H9 (cell line): ENCODE measurements around the gene GALNT13. TPM values are rescaled to one million over a fixed set of nuclear protein-coding genes. Genes with fewer than 3 reads are reported as not detected.

ENCODE experiments used
- DNase-seq: peaks from one replicate; pipeline ENCODE4 v3.0.0-alpha.2; 2017
- H2AFZ ChIP-seq: one replicate; pipeline ENCODE4 v1.6.1; 2013; ENCODE audit warnings: mild to moderate bottlenecking, low read length, control low read depth, moderate library complexity
- H2AK5ac ChIP-seq: 2 replicates; pipeline ENCODE4 v1.6.1; 2013; ENCODE audit warnings: low read length, control low read depth, mixed read lengths; ENCODE audit not compliant: insufficient read length
- H2BK120ac ChIP-seq: one replicate; pipeline ENCODE4 v1.6.1; 2013; ENCODE audit warnings: low read depth, mild to moderate bottlenecking, low read length, control low read depth, inconsistent platforms; ENCODE audit not compliant: poor library complexity, severe bottlenecking
- H2BK12ac ChIP-seq: 2 replicates; pipeline ENCODE4 v1.6.1; 2013; ENCODE audit warnings: low read length, control low read depth, mixed read lengths, low read depth; ENCODE audit not compliant: insufficient read length
- H2BK15ac ChIP-seq: 2 replicates; pipeline ENCODE4 v1.6.1; 2013; ENCODE audit warnings: low read depth, low read length, control low read depth
- H2BK20ac ChIP-seq: one replicate; pipeline ENCODE4 v1.6.1; 2013; ENCODE audit warnings: low read depth, mild to moderate bottlenecking, low read length, control low read depth, inconsistent platforms; ENCODE audit not compliant: poor library complexity, severe bottlenecking
- H2BK5ac ChIP-seq: 2 replicates; pipeline ENCODE4 v1.6.1; 2013; ENCODE audit warnings: low read length, control low read depth, mixed read lengths; ENCODE audit not compliant: insufficient read length
- H3K14ac ChIP-seq: 2 replicates; pipeline ENCODE4 v1.6.1; 2013; ENCODE audit warnings: low read length, control low read depth; ENCODE audit not compliant: insufficient read depth
- H3K18ac ChIP-seq: 2 replicates; pipeline ENCODE4 v1.6.1; 2013; ENCODE audit warnings: low read depth, mild to moderate bottlenecking, mixed read lengths, low read length, control low read depth; ENCODE audit not compliant: insufficient read length
- H3K23ac ChIP-seq: 2 replicates; pipeline ENCODE4 v1.6.1; 2013; ENCODE audit warnings: low read length, control low read depth, mixed read lengths, low read depth; ENCODE audit not compliant: insufficient read length
- H3K23me2 ChIP-seq: 2 replicates; pipeline ENCODE4 v1.6.1; 2013; ENCODE audit warnings: low read depth, mild to moderate bottlenecking, mixed read lengths, low read length, control low read depth; ENCODE audit not compliant: insufficient read length, poor library complexity, severe bottlenecking
- H3K27ac ChIP-seq: 2 replicates; pipeline ENCODE4 v1.5.1; 2013; ENCODE audit warnings: low read length, control low read depth, mixed read lengths, low read depth; ENCODE audit not compliant: insufficient read length
- H3K27me3 ChIP-seq: 2 replicates; pipeline ENCODE4 v1.6.1; 2013; ENCODE audit warnings: low read length, control low read depth, inconsistent platforms; ENCODE audit not compliant: insufficient read depth
- H3K4ac ChIP-seq: 2 replicates; pipeline ENCODE4 v1.6.1; 2013; ENCODE audit warnings: low read depth, mild to moderate bottlenecking, control low read depth, inconsistent platforms, low read length, moderate library complexity
- H3K4me1 ChIP-seq: 2 replicates; pipeline ENCODE4 v1.6.1; 2013; ENCODE audit warnings: low read length, control low read depth, inconsistent platforms; ENCODE audit not compliant: insufficient read depth
- H3K4me2 ChIP-seq: 2 replicates; pipeline ENCODE4 v1.6.1; 2013; ENCODE audit warnings: low read length, control low read depth, mixed read lengths; ENCODE audit not compliant: insufficient read length, insufficient read depth
- H3K56ac ChIP-seq: 2 replicates; pipeline ENCODE4 v1.6.1; 2013; ENCODE audit warnings: low read depth, mild to moderate bottlenecking, mixed read lengths, low read length, control low read depth; ENCODE audit not compliant: insufficient read length
- H3K79me1 ChIP-seq: 2 replicates; pipeline ENCODE4 v1.6.1; 2013; ENCODE audit warnings: low read depth, mild to moderate bottlenecking, moderate library complexity, low read length, control low read depth, inconsistent platforms; ENCODE audit not compliant: insufficient read depth, poor library complexity, severe bottlenecking
- H3K79me2 ChIP-seq: 2 replicates; pipeline ENCODE4 v1.6.1; 2013; ENCODE audit warnings: low read length, control low read depth, inconsistent platforms; ENCODE audit not compliant: insufficient read depth
- H3K9ac ChIP-seq: 2 replicates; pipeline ENCODE4 v1.6.1; 2013; ENCODE audit warnings: low read length, control low read depth, mixed read lengths; ENCODE audit not compliant: insufficient read length; ENCODE audit errors: extremely low read depth
- H3K9me3 ChIP-seq: one replicate; pipeline ENCODE4 v1.6.1; 2013; ENCODE audit warnings: low read depth, low read length, inconsistent platforms; ENCODE audit not compliant: control insufficient read depth
- H3T11ph ChIP-seq: one replicate; pipeline ENCODE4 v1.6.1; 2013; ENCODE audit warnings: mild to moderate bottlenecking, low read length, control low read depth, inconsistent platforms
- H4K20me1 ChIP-seq: one replicate; pipeline ENCODE4 v1.6.1; 2013; ENCODE audit not compliant: control insufficient read depth, insufficient read length, insufficient read depth
- H4K5ac ChIP-seq: 2 replicates; pipeline ENCODE4 v1.6.1; 2013; ENCODE audit warnings: low read depth, mild to moderate bottlenecking, mixed read lengths, low read length, control low read depth; ENCODE audit not compliant: insufficient read length
- H4K8ac ChIP-seq: replicated peaks from 2 replicates; pipeline ENCODE4 v1.6.1; 2013; ENCODE audit warnings: low read length, control low read depth, mixed read lengths, low read depth; ENCODE audit not compliant: insufficient read length
- H4K91ac ChIP-seq: 2 replicates; pipeline ENCODE4 v1.6.1; 2013; ENCODE audit warnings: low read depth, mild to moderate bottlenecking, moderate library complexity, mixed read lengths, low read length, control low read depth; ENCODE audit not compliant: insufficient read length
- H3K27ac Mint-ChIP-seq, 3 experiments: 2 replicates in 2 of 3; 3 replicates in 1 of 3; pipeline ENCODE4 v1.8.0; 2020 to 2021; ENCODE audit warnings: mixed read lengths in 3 of 3, mild to moderate bottlenecking in 1 of 3, moderate library complexity in 1 of 3
- H3K27me3 Mint-ChIP-seq: 2 replicates; pipeline ENCODE4 v1.8.0; 2021; ENCODE audit warnings: low read depth, mild to moderate bottlenecking, moderate library complexity, mixed read lengths
- H3K36me3 Mint-ChIP-seq, 3 experiments: 2 replicates in 2 of 3; 3 replicates in 1 of 3; pipeline ENCODE4 v1.8.0; 2020 to 2021; ENCODE audit warnings: low read depth in 3 of 3, mixed read lengths in 3 of 3; ENCODE audit not compliant: insufficient read depth in 1 of 3
- H3K4me1 Mint-ChIP-seq, 2 experiments: 2 replicates each; pipeline ENCODE4 v1.8.0; 2020; ENCODE audit warnings: mixed read lengths in 2 of 2
- H3K4me3 Mint-ChIP-seq, 2 experiments: 2 replicates in 1 of 2; 3 replicates in 1 of 2; pipeline ENCODE4 v1.8.0; 2020 to 2021; ENCODE audit warnings: mild to moderate bottlenecking in 2 of 2, mixed read lengths in 2 of 2, moderate library complexity in 1 of 2
- H3K9me3 Mint-ChIP-seq, 2 experiments: 2 replicates in 1 of 2; 3 replicates in 1 of 2; pipeline ENCODE4 v1.8.0; 2020; ENCODE audit warnings: mild to moderate bottlenecking in 2 of 2, mixed read lengths in 2 of 2, moderate library complexity in 1 of 2
- CTCF ChIP-seq: fragments of 200-600 bp; sonication (generic); conservative IDR thresholded peaks from 3 replicates; pipeline ENCODE4 v1.8.0; 2021; ENCODE audit warnings: antibody characterized with exemption, mild to moderate bottlenecking
- WGBS: extraction: QIAGEN DNeasy Blood & Tissue Kit; methylation state at CpG from one replicate; pipeline ENCODE4 v1.1.7; 2013; ENCODE audit warnings: missing lambda C conversion rate, low lambda C conversion rate, mixed read lengths; ENCODE audit not compliant: insufficient read length; ENCODE audit errors: extremely low coverage; 5-methylcytosine and 5-hydroxymethylcytosine counted together
- total RNA-seq: library from RNA; stranded (reverse); gene quantifications from 2 replicates; pipeline ENCODE4 v1.2.1, GENCODE V29; 2021

GALNT13 gene
- total RNA-seq, 1 experiment from 2014 or later: 6.6 TPM

- Histone ChIP-seq H2BK120ac (no peak overlapping the region), H4K91ac (no peak overlapping the region), H4K5ac (no peak overlapping the region), H3K9ac (no peak overlapping the region), H2BK15ac (no peak overlapping the region), H3K23me2 (no peaks in the 10 kb centered on the region), H2AK5ac (no peak overlapping the region), H4K20me1 (no peaks in the 10 kb centered on the region), H3K4ac (no peak overlapping the region), H3K23ac (no peak overlapping the region), H3K56ac (no peak overlapping the region), H3K18ac (no peak overlapping the region), H3K14ac (no peak overlapping the region), H2BK20ac (no peak overlapping the region), H2BK12ac (no peak overlapping the region), H3K27ac (no peak overlapping the region), H3T11ph (no peak overlapping the region), H3K4me2 (no peak overlapping the region), H3K79me1 (no peaks in the 10 kb centered on the region), H3K79me2 (no peaks in the 10 kb centered on the region), H4K8ac (no peak overlapping the region), H3K4me1 (no peaks in the 10 kb centered on the region), H3K27me3 (no peaks in the 10 kb centered on the region), H2BK5ac (no peak overlapping the region), H2AFZ (no peak overlapping the region), H3K9me3 (no peaks in the 10 kb centered on the region)
- Mint-ChIP-seq H3K27me3 (no peaks in the 10 kb centered on the region), H3K27ac (no peak overlapping the region; a peak in 1 of 7 replicates), H3K36me3 (no peaks in the 10 kb centered on the region), H3K4me3 (no peak overlapping the region), H3K9me3 (peaks cover 0 to 2% of the 10 kb centered on the region in 2 experiments; a peak in 1 of 5 replicates), H3K4me1 (peaks cover 4 to 15% of the 10 kb centered on the region in 2 experiments)
- TF ChIP-seq CTCF: no peak
- no CpG with 5 or more reads among the region's 4 CpGs for WGBS
- DNase-seq: no peak
Observed at GRCh38 chr2:154488801-154489200, 617.1 kb downstream of the GALNT13 start.
